GM19468 (cell line): ENCODE data around the gene ABL1.

ENCODE experiments used
- ATAC-seq: cut with Tn5 transposase; IDR thresholded peaks from one replicate; pipeline ENCODE4 v1.9.1; 2021; ENCODE audit warnings: mild to moderate bottlenecking, moderate library complexity, moderate number of reproducible peaks; ENCODE audit not compliant: unreplicated experiment; ENCODE audit errors: extremely low read depth

Gene ABL1

DNA sequence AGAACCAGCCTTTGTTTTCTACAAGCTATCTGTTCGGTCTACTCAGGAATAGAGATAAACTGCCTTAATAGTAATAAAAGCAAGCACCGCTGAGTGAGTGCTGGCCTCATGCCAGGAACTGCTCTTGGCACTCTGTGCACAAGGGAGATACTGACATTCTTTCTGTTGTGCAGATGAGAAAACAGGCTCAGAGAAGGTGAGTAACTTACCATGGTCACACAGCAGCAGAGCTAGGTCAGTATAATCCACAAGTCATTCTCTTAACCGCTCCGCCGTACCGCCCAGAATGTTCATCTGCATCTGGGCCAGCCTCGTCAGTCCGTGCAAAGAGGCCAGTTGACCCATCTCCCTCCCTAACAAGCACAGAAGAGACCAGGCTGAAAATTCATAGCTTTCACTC is 34.2 kb downstream of the ABL1 start:
- no peak for ATAC-seq

- no peak for ATAC-seq
Measured at GRCh38 chr9:130870491-130871381, 35.7 kb downstream of the ABL1 start.

GRCh38 chr9:130871395-130872062 is 36.5 kb downstream of the ABL1 start:
- ATAC-seq, result no peak

DNA sequence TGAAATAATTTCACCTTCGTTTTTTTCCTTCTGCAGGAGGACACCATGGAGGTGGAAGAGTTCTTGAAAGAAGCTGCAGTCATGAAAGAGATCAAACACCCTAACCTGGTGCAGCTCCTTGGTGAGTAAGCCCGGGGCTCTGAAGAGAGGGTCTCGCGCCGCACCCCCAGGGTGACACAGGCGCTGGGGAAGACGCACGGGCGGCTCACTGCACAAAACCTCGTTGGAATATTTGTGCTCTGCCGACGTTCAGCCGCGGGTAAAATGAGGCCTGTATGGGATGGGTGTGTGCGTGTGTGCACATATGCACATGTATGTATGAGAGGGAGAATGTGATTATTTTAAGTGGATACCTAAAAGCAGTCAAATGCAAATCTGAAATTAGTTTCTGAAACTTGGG is 37.0 kb downstream of the ABL1 start:
- no peak for ATAC-seq

DNA sequence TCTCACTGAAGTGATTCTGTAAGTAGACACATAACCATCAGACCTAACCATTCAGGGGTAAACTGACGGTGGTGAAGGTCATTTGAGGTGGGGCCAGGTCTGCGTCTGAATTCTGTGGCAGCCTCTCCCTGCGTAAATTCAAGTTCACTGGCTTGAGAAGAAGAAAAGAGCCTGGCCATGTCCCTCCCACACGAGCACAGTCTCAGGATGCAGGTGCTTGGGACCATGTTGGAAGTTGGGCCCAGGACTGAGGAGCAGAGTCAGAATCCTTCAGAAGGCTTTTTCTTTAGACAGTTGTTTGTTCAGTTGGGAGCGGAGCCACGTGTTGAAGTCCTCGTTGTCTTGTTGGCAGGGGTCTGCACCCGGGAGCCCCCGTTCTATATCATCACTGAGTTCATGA is 37.5 kb downstream of the ABL1 start:
- no peak for ATAC-seq

- ATAC-seq, result no peak
Measured at GRCh38 chr9:130872912-130873503, 38.0 kb downstream of the ABL1 start.

- ATAC-seq, result no peak
Measured at GRCh38 chr9:130873966-130874365, 38.9 kb downstream of the ABL1 start.

GRCh38 chr9:130874783-130875182 is 39.7 kb downstream of the ABL1 start:
- ATAC-seq, result no peak

- no peak for ATAC-seq
Measured at GRCh38 chr9:130877300-130877699, 42.2 kb downstream of the ABL1 start.

DNA sequence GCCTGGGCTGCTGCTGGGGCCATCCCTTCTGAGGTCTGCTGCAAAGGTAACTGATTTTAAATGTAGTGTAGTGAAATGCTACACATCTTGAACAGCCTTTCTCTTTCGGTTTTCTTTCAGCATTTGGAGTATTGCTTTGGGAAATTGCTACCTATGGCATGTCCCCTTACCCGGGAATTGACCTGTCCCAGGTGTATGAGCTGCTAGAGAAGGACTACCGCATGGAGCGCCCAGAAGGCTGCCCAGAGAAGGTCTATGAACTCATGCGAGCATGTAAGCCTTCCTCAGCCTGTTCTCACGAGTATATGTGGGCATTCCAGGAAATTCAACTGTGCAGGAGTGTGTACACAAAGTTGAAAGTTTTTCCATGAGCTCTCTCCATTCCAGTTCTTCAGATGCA is 43.2 kb downstream of the ABL1 start:
- ATAC-seq, result no peak

GRCh38 chr9:130879863-130880411 is 44.9 kb downstream of the ABL1 start:
- ATAC-seq, result no peak

DNA sequence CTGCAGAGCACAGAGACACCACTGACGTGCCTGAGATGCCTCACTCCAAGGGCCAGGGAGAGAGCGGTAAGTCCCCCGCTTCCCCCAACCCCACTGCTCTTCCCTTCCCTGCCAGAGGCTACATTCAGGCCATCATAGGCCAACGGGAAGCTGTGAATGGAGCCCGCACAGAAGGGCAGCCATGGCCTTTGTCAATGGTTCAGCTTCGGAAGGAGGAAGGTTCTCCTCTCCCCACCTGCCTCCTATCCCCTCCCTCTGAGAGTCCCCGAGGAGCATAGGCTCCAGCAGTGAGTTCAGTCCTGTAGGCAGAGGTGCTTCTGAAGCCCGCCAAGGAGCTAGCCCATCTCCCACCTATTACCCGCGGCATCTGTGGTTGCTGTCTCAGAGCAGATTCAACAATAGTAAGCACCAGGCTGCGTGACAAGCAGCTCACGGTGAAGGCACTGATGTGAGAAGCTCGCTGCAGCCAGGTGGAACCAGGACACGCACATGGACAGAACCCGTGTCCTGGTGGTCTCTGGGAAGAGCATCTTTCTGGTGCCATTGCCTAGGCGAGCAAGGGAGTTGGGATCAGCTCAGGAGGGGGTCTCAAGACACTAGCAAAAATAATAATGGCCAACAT is 45.7 kb downstream of the ABL1 start:
- ATAC-seq, result no peak

DNA sequence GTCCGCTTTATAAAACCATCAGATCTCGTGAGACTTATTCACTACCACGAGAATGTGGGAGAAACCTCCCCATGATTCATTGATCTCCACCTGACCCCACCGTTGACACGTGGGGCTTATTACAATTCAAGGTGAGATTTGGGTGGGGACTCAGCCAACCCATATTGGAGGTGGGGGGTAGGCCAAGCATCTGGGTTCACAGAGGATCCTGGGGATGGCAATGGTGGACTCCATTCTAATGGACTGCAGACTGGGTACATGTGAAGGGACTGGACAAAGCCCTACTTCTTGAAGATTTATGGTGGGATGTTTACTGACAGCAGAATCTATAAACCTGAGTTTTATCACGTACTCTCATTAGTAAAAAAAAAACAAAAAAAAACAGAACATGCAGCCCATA is 46.5 kb downstream of the ABL1 start:
- ATAC-seq, result no peak

- no peak for ATAC-seq
Measured at GRCh38 chr9:130882696-130883225, 47.7 kb downstream of the ABL1 start.

DNA sequence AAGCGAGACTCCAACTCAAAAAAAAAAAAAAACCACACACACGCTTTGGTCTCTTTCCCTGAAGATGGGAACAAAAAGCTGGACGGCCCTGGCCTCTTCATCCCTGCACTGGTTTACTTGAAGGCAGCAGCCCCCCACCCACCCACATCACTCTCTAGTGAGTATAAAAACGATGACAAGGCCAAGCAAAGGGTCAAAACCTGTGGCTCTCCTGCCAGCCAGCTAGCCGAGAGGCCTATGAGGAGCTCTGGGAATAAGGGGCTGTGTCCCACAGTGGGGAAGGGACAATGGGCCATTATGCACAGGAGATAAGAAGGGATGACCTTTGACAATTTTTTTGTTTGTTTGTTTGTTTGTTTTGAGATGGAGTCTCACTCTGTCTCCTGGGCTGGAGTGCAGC is 48.4 kb downstream of the ABL1 start:
- ATAC-seq, result no peak

GRCh38 chr9:130884111-130884531 is 49.1 kb downstream of the ABL1 start:
- no peak for ATAC-seq

- no peak for ATAC-seq
Measured at GRCh38 chr9:130884542-130885483, 49.8 kb downstream of the ABL1 start.

DNA sequence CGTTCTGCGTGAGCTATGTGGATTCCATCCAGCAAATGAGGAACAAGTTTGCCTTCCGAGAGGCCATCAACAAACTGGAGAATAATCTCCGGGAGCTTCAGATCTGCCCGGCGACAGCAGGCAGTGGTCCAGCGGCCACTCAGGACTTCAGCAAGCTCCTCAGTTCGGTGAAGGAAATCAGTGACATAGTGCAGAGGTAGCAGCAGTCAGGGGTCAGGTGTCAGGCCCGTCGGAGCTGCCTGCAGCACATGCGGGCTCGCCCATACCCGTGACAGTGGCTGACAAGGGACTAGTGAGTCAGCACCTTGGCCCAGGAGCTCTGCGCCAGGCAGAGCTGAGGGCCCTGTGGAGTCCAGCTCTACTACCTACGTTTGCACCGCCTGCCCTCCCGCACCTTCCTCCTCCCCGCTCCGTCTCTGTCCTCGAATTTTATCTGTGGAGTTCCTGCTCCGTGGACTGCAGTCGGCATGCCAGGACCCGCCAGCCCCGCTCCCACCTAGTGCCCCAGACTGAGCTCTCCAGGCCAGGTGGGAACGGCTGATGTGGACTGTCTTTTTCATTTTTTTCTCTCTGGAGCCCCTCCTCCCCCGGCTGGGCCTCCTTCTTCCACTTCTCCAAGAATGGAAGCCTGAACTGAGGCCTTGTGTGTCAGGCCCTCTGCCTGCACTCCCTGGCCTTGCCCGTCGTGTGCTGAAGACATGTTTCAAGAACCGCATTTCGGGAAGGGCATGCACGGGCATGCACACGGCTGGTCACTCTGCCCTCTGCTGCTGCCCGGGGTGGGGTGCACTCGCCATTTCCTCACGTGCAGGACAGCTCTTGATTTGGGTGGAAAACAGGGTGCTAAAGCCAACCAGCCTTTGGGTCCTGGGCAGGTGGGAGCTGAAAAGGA is 50.7 kb downstream of the ABL1 start:
- no peak for ATAC-seq
